Stimulated activated CD4-positive, alpha-beta T cell treated with anti-CD3 and anti-CD28 coated beads, Interleukin-4, amount 100 ng/mL, for 4 hours (primary cell): Measurements from ENCODE around the gene SSMEM1.

ENCODE experiments used
- DNase-seq, 2 experiments: peaks; one replicate each; pipeline ENCODE4 v3.0.0-alpha.2; 2020

SSMEM1 gene

DNA sequence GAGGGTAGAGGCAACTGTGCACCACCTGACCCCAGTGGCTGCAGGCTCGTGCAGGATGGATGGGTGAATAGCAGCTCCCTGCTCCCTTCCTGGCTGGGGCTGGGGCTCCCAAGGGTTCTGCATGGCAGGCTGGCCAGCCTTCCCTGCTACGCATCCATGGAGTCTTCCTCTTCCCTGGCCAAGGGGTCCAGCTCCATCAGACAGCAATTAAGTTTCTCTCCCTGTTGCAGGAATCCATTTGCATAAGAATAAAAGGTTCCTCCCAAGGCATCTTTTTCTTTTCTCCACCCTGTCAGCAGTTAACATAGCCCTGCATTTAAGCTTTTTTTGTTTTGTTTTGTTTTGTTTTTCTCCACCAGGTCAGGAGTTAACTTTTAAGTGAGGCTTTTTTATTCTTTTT, 49.0 kb downstream of the SSMEM1 start:
- no peak for DNase-seq

DNA sequence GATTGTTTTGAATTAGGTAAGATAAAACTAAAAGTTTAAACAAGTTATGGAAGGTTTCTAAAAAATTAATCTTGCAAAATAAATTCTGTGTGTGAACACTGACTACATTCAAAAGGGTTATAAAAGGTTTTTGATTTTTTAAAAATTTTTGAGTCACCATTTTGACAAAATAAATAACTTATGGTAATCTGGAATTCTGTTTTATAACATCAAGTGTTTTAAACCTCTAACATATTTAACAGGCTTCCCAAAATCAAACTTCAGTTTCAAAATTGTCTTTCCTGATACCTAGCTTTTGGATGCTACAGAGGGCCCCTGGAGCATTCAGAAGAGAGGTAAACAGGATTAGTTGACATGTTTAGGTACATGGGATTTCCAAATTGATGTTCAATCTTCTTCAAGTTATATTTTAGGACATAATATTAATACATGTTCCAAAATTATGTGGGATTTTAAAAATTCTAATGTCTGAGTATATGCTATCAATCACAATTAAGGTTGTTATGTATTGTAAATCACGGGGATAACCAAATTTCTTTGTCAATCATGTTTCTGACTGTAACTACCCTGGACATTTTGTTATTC, 50.9 kb downstream of the SSMEM1 start:
- DNase-seq: no peak

DNA sequence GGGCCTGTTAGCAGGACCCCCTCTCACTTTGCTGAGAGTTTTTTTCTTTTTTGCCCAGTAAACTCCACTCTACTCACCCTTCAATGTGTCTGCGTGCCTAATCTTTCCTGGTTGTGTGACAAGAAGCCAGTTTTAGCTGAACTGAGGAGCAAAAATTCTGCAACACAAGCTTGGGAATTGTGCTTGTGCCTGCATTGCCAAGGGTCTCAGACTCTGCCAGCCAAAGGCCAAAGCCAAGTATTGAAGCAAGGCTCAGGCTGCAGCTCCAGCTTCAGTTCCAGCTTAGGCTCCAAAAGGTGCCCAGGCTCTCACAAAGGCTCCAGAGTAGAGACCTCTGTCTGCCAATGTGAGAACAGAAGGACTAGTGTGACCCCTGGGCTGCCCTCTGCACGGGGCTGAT, 54.8 kb downstream of the SSMEM1 start:
- no peak for DNase-seq

DNA sequence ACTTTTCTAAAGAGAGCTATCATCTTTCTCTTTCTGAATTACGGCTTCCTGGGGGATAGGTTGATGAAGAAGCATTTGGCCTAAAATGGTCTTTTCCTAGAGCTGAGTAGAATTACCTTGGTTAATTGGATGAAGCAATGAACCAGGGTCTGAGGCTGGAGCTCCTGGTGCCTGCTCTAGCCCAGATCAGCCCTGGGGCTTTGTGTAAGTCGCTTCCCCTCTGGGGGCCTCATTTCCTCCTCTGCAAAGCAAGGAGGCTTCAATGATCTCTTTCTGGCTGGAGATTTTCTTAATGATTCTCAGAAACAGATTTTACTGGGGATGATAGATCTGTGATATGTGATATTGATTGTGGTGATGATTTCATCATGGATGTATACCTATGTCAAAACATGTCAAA, 55.5 kb downstream of the SSMEM1 start:
- DNase-seq: no peak
